Transverse colon (tissue), 4 donors: ENCODE measurements around the gene DAPL1.
"Not testable (repeated sequence)": the region's sequence is repeated elsewhere in the genome, so short reads cannot be mapped to it uniquely, and the experiment has no call there.

Source experiments
- EP300 ChIP-seq: sonication (generic); formaldehyde crosslinking; IDR thresholded peaks from one replicate; pipeline ENCODE4 v1.6.1; 2017; ENCODE audit warnings: antibody characterized with exemption, low read depth
- POLR2A ChIP-seq: fragments of 450-650 bp; IDR thresholded peaks from one replicate; pipeline ENCODE4 v1.6.1; 2016; ENCODE audit warnings: antibody characterized with exemption, mild to moderate bottlenecking, moderate library complexity
- POLR2AphosphoS5 ChIP-seq, 3 donors: sonication (generic); formaldehyde crosslinking; IDR thresholded peaks; one replicate each; pipeline ENCODE4 v1.6.1; 2016; ENCODE audit warnings: antibody characterized with exemption in 3 of 3
- TF ChIP-seq, protein P1 (sequence below), 5 experiments: fragments of 200-600 bp in 3 of 5; fragments of 450-650 bp in 2 of 5; sonication (generic) in 3 of 5; IDR thresholded peaks; 1 replicate in 2 of 5; 2 replicates in 3 of 5; pipeline ENCODE4 v1.5.1; 2016 to 2017; ENCODE audit warnings: antibody characterized with exemption in 5 of 5, inconsistent platforms in 3 of 5, mild to moderate bottlenecking in 2 of 5, moderate library complexity in 1 of 5

DNA sequence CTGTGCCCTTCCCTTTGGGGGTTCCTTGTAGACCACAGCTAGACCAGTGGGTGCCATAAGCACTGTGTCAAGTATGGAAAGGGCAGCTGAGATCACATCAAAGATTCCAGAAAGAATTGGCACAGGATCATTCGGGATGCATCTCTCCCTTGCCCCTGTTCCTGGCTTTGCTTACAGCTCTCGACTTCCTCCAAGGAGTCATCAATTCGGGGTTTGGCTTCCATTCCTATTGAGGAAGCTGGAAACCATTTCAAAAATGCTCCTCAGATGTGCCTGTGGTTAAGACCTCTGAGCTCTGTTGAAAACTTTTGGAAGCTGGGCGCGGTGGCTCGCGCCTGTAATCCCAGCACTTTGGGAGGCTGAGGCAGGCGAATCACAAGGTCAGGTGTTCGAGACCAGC lies 65.1 kb downstream of the DAPL1 start:
- TF ChIP-seq, protein P1, sequence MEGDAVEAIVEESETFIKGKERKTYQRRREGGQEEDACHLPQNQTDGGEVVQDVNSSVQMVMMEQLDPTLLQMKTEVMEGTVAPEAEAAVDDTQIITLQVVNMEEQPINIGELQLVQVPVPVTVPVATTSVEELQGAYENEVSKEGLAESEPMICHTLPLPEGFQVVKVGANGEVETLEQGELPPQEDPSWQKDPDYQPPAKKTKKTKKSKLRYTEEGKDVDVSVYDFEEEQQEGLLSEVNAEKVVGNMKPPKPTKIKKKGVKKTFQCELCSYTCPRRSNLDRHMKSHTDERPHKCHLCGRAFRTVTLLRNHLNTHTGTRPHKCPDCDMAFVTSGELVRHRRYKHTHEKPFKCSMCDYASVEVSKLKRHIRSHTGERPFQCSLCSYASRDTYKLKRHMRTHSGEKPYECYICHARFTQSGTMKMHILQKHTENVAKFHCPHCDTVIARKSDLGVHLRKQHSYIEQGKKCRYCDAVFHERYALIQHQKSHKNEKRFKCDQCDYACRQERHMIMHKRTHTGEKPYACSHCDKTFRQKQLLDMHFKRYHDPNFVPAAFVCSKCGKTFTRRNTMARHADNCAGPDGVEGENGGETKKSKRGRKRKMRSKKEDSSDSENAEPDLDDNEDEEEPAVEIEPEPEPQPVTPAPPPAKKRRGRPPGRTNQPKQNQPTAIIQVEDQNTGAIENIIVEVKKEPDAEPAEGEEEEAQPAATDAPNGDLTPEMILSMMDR (IDR thresholded peaks at IDR 0.05), result not testable (repeated sequence)
- not testable (repeated sequence) for TF ChIP-seq POLR2A; EP300; POLR2AphosphoS5 (IDR thresholded peaks at IDR 0.05)
